ENCODE measurements around the gene YAP1.

GRCh38 chr11:102196351-102196750 is 86.1 kb downstream of the YAP1 start:
- no peak for TF ChIP-seq POLR2AphosphoS5 (IDR thresholded peaks at IDR 0.05; ENCODE audit: borderline replicate concordance, low read depth, low read length)
- no peak for TF ChIP-seq EZH2 (IDR thresholded peaks at IDR 0.05)
- TF ChIP-seq FOXP2 (optimal IDR thresholded peaks at IDR 0.05; ENCODE audit: control extremely low read depth, extremely low read length, insufficient read depth): no peak
